SJCRH30 (cell line): ENCODE measurements around the gene PRKCB. TPM values are rescaled to one million over a fixed set of nuclear protein-coding genes. Genes with fewer than 3 reads are reported as not detected.
A peak's percentile ranks its signal among the peaks of the same experiment; 100 is the strongest.

ENCODE experiments used
- DNase-seq, 2 experiments: peaks; one replicate each; pipeline ENCODE4 v3.0.0-alpha.2; 2015 to 2020
- H3K27ac ChIP-seq: fragments of 250-450 bp; sonication (Bioruptor Pico); 2 replicates; pipeline ENCODE4 v1.5.1; 2020; ENCODE audit warnings: mild to moderate bottlenecking, moderate library complexity
- H3K27me3 ChIP-seq: fragments of 250-450 bp; sonication (Bioruptor Pico); 2 replicates; pipeline ENCODE4 v1.5.1; 2020; ENCODE audit warnings: mild to moderate bottlenecking, moderate library complexity
- H3K36me3 ChIP-seq: fragments of 250-450 bp; sonication (Bioruptor Pico); 2 replicates; pipeline ENCODE4 v1.5.1; 2020; ENCODE audit warnings: mild to moderate bottlenecking, moderate library complexity
- H3K4me1 ChIP-seq: fragments of 250-450 bp; sonication (Bioruptor Pico); 2 replicates; pipeline ENCODE4 v1.5.1; 2020; ENCODE audit warnings: mild to moderate bottlenecking, moderate library complexity
- H3K4me3 ChIP-seq: fragments of 250-450 bp; sonication (Bioruptor Pico); 2 replicates; pipeline ENCODE4 v1.5.1; 2020; ENCODE audit warnings: mild to moderate bottlenecking, moderate library complexity
- H3K9me3 ChIP-seq: fragments of 250-450 bp; sonication (Bioruptor Pico); replicated peaks from 2 replicates; pipeline ENCODE4 v1.5.1; 2020; ENCODE audit warnings: mild to moderate bottlenecking, moderate library complexity
- total RNA-seq: library from RNA; depleted of rRNA; stranded (reverse); fragments of >200 nt; shearing (Covaris generic); gene quantifications from 2 replicates; pipeline ENCODE4 v1.2.3, GENCODE V29; 2014; rRNA removed

Gene PRKCB
- total RNA-seq: not detected in 2 replicates

- Histone ChIP-seq H3K36me3 (no peaks in the 10 kb centered on the region), H3K9me3 (no peaks in the 10 kb centered on the region), H3K27me3 (no peaks in the 10 kb centered on the region), H3K27ac (no peak within 1 kb of the TSS), H3K4me1 (no peaks in the 10 kb centered on the region), H3K4me3 (no peak within 1 kb of the TSS)
- DNase-seq: no peak
These were observed at the start of gene PRKCB for GRCh38 chr16:23835390-23836077. Gene PRKCB (plus strand): TSS chr16:23835983.

GRCh38 chr16:23786964-23787561 is 48.7 kb upstream of the PRKCB start:
- Histone ChIP-seq H3K9me3 (no peaks in the 10 kb centered on the region), H3K36me3 (no peaks in the 10 kb centered on the region), H3K4me1 (no peaks in the 10 kb centered on the region), H3K4me3 (no peak overlapping the region), H3K27me3 (0 out of 2 replicates have a peak, but pooled peaks cover 3% of the 10 kb centered on the region), H3K27ac (no peak overlapping the region)
- no peak for DNase-seq

DNA sequence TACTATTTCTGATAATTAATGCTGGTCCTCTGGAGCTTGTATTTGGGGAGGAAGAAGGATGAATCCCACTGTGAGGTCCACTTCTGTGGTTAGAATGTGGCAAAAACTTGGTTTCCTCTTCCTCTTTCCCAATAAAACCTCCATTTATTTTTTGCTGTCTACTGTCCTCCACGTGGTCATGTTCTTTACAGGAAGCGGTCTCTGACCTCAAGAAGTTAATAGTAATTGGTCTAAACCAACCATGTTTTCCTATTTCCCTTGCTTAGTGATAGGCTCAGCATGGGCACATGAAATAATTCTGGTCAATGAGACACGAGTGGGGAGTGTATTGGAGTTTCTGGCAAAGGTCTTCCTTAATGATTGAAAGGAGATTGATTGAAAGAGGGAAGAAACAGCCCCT is 47.1 kb upstream of the PRKCB start:
- Histone ChIP-seq H3K4me3 (no peak overlapping the region), H3K4me1 (no peaks in the 10 kb centered on the region), H3K9me3 (no peaks in the 10 kb centered on the region), H3K27me3 (0 out of 2 replicates have a peak, but pooled peaks cover 3% of the 10 kb centered on the region), H3K36me3 (no peaks in the 10 kb centered on the region), H3K27ac (no peak overlapping the region)
- DNase-seq: no peak

DNA sequence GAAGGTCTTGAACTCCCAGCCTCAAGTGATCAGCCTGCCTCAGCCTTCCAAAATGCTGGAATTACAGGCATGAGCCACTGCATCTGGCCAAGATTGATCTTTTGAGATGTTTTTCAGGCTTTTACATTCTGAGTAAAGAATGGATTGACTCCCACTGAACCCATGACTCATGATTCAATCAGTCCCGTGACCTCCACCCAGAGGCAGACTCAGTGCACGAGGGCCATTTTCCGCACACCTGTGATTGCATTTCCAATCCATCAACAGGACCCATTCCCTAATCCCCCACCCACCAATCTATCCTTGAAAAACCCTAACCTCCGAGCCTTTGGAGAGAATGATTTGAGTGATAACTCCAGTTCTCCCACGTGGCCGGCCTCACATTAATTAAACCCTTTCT is 40.4 kb upstream of the PRKCB start:
- Histone ChIP-seq H3K27ac (no peak overlapping the region), H3K36me3 (no peaks in the 10 kb centered on the region), H3K9me3 (no peaks in the 10 kb centered on the region), H3K4me3 (no peak overlapping the region), H3K27me3 (0 out of 2 replicates have a peak, but pooled peaks cover 2% of the 10 kb centered on the region), H3K4me1 (no peaks in the 10 kb centered on the region)
- no peak for DNase-seq

GRCh38 chr16:23796941-23797340 is 38.8 kb upstream of the PRKCB start:
- Histone ChIP-seq H3K27me3 (no peaks in the 10 kb centered on the region), H3K4me1 (no peaks in the 10 kb centered on the region), H3K36me3 (no peaks in the 10 kb centered on the region), H3K4me3 (no peak overlapping the region), H3K27ac (no peak overlapping the region), H3K9me3 (no peaks in the 10 kb centered on the region)
- no peak for DNase-seq

DNA sequence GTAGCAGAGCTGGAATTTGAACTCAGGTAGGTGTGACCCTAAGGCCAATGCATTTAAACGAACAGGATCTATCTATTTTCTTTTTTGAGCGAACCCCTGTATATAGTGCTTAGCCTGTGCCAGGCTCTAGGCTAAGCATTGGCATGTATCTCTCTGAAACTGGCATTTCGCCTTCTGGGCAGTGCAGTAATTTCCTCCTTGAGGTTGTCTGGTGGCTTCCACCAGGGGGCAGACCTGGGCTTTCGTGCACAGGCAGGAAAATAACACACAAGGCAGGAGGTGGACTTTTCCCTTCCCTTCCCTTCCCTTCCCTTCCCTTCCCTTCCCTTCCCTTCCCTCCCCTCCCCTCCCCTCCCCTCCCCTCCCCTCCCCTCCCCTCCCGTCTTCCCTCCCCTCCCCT is 34.4 kb upstream of the PRKCB start:
- peak; percentile 43 to 66 for DNase-seq

DNA sequence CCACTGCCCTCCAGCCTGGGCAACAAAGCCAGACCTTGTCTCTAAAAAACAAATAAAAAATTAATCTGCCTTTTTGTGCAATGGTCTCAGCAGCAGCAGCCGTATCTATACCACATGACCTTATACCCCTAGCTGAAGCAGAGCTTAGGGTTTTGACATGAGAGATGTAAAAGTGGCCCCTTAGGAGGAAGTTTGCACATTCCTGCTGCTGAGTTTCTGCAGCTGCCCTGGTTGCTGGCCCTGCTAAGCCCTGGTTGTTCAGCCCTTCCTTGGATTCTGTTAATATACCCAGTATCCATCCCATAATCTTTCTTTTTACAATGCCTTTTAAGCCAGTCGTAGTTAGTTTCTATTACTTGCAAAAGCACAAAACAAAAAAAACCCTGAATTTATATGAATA is 33.0 kb upstream of the PRKCB start:
- Histone ChIP-seq H3K36me3 (no peaks in the 10 kb centered on the region), H3K27ac (no peak overlapping the region), H3K9me3 (no peaks in the 10 kb centered on the region), H3K4me1 (no peaks in the 10 kb centered on the region), H3K27me3 (0 out of 2 replicates have a peak, but pooled peaks cover 3% of the 10 kb centered on the region), H3K4me3 (no peak overlapping the region)
- DNase-seq: no peak

More for the DNA sequence above, 34.4 kb upstream of the PRKCB start:
- Histone ChIP-seq H3K9me3 (no peaks in the 10 kb centered on the region), H3K36me3 (no peaks in the 10 kb centered on the region), H3K4me3 (no peak overlapping the region), H3K27ac (no peak overlapping the region), H3K27me3 (0 out of 2 replicates have a peak, but pooled peaks cover 3% of the 10 kb centered on the region), H3K4me1 (no peaks in the 10 kb centered on the region)

- Histone ChIP-seq H3K4me3 (no peak overlapping the region), H3K9me3 (no peaks in the 10 kb centered on the region), H3K36me3 (no peaks in the 10 kb centered on the region), H3K27ac (no peak overlapping the region), H3K4me1 (no peaks in the 10 kb centered on the region), H3K27me3 (0 out of 2 replicates have a peak, but pooled peaks cover 3% of the 10 kb centered on the region)
- peak; percentile 6 to 30 for DNase-seq
These were observed 32.1 kb upstream of the PRKCB start for GRCh38 chr16:23803591-23804123.

DNA sequence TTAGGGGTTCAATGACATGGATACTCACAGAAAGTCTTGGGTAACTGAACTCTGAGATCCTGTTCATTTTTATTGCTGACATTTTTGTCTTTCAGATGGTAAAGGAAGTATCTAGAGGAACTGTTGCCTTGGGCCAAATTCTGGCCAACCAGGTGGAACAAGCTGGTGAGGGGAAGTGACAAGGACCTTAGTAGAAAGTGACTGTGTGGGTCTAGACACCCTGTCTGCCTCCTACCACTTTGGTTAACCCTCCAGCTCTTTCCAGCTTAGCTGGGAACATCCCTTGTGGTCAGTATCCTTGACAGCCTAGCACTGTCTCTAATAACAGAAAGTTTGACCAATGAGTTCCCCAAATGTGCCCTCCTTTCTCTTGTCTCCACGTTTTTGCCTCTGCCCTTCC is 28.8 kb upstream of the PRKCB start:
- H3K4me3 ChIP-seq: no peak overlapping the region
- H3K27ac ChIP-seq: no peak overlapping the region
- H3K4me1 ChIP-seq: no peaks in the 10 kb centered on the region

GRCh38 chr16:23821467-23821866 is 14.3 kb upstream of the PRKCB start:
- H3K9me3 ChIP-seq: no peaks in the 10 kb centered on the region
- H3K27me3 ChIP-seq: no peaks in the 10 kb centered on the region
- H3K4me1 ChIP-seq: no peaks in the 10 kb centered on the region
- no peak for DNase-seq
- H3K27ac ChIP-seq: no peak overlapping the region
- no peak overlapping the region for H3K4me3 ChIP-seq
- no peaks in the 10 kb centered on the region for H3K36me3 ChIP-seq

More for the DNA sequence above, 28.8 kb upstream of the PRKCB start:
- Histone ChIP-seq H3K9me3 (no peaks in the 10 kb centered on the region), H3K36me3 (no peaks in the 10 kb centered on the region), H3K27me3 (0 out of 2 replicates have a peak, but pooled peaks cover 3% of the 10 kb centered on the region)
- DNase-seq: no peak

GRCh38 chr16:23821875-23822688 is 13.7 kb upstream of the PRKCB start:
- Histone ChIP-seq H3K9me3 (no peaks in the 10 kb centered on the region), H3K27ac (no peak overlapping the region), H3K4me3 (no peak overlapping the region), H3K27me3 (no peaks in the 10 kb centered on the region), H3K4me1 (no peaks in the 10 kb centered on the region), H3K36me3 (no peaks in the 10 kb centered on the region)
- DNase-seq: no peak

GRCh38 chr16:23823475-23824384 is 12.1 kb upstream of the PRKCB start:
- Histone ChIP-seq H3K36me3 (no peaks in the 10 kb centered on the region), H3K4me3 (no peak overlapping the region), H3K27me3 (no peaks in the 10 kb centered on the region), H3K27ac (no peak overlapping the region), H3K4me1 (no peaks in the 10 kb centered on the region), H3K9me3 (no peaks in the 10 kb centered on the region)
- DNase-seq: no peak

DNA sequence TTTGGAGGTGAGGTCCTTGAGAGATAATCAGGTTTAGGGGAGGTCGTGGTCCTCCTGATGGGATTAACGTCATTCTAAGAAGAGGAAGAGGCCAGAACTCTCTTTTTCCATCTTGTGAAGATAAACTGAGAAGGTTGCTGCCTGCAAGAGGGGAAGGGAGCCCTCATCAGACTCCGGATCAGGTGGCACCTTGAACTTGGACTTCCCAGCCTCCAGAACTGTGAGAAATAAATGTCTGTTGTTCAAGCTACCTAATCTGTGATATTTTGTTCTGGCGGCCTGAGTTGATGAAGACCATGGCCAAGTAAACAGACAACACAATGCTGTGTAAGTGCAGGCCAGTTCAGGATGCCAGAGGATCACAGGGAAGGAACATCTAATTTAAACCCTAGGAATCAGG is 10.9 kb upstream of the PRKCB start:
- H3K4me3 ChIP-seq: no peak overlapping the region
- H3K36me3 ChIP-seq: no peaks in the 10 kb centered on the region
- DNase-seq: no peak
- no peaks in the 10 kb centered on the region for H3K9me3 ChIP-seq
- H3K27me3 ChIP-seq: no peaks in the 10 kb centered on the region
- H3K4me1 ChIP-seq: no peaks in the 10 kb centered on the region
- no peak overlapping the region for H3K27ac ChIP-seq

DNA sequence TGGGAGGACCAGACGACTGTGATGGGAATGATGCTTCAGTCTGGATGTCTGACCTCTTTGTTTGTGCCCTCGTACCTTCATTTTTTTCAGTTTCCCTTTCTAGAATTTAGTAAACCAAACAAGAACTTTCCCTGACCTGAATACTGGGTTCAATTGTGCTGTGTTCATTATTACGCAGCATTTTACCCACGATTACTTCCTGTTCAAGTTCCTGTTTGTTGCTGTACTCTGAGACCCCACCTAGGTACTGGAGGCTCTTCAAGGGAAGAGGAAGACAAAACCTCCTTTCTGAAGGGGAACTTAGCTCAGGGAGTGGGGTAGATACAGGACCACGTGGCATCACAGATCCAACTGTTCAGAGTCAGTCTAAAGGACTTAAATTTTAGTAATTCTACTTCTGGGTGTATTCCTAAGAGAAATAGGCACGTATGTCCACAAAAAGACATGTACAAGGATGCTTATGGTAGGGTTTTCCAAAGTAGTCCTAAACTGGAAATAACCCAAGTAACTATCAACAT is 9.2 kb upstream of the PRKCB start:
- Histone ChIP-seq H3K27ac (no peak overlapping the region), H3K9me3 (no peaks in the 10 kb centered on the region), H3K4me1 (no peaks in the 10 kb centered on the region), H3K27me3 (no peaks in the 10 kb centered on the region), H3K4me3 (no peak overlapping the region), H3K36me3 (no peaks in the 10 kb centered on the region)
- DNase-seq: no peak
